ENCODE measurements around the gene PLXNB2. TPM values are rescaled to one million over a fixed set of nuclear protein-coding genes. Genes with fewer than 3 reads are reported as not detected.

The PLXNB2 gene
- total and polyA plus RNA-seq, 12 donors: 12.4 to 431 (median 296) TPM

GRCh38 chr22:50232481-50233151 lies 74.8 kb downstream of the PLXNB2 start:
- no peaks in the 10 kb centered on the region for H3K27me3 ChIP-seq
- H3K36me3 ChIP-seq (replicated peaks in 1 of 2): peaks cover 0 to 33% of the 10 kb centered on the region in 2 donors
- no peaks in the 10 kb centered on the region for H3K4me1 ChIP-seq (replicated peaks in 1 of 2)
- intact Hi-C loops (cut with DNase I): no loop called here
- no peak overlapping the region for H3K27ac ChIP-seq
- no peak overlapping the region for H3K4me3 ChIP-seq
- no peak for TF ChIP-seq POLR2A (IDR thresholded peaks at IDR 0.05)
- TF ChIP-seq CTCF (IDR thresholded peaks at IDR 0.05): no peak
- H3K9me3 ChIP-seq (replicated peaks in 1 of 3): no peaks in the 10 kb centered on the region
- no peak for DNase-seq
- WGBS, 4 donors: 89 to 93% (median 91%) methylated on average over 20 of the region's 20 CpGs

GRCh38 chr22:50229370-50229769 lies 78.1 kb downstream of the PLXNB2 start:
- intact Hi-C loops (cut with DNase I): no loop called here
- no peak overlapping the region for H3K4me3 ChIP-seq
- no peak for TF ChIP-seq POLR2A (IDR thresholded peaks at IDR 0.05)
- no peak for TF ChIP-seq CTCF (IDR thresholded peaks at IDR 0.05)
- peaks cover 0 to 46% of the 10 kb centered on the region in 2 donors for H3K36me3 ChIP-seq (replicated peaks in 1 of 2)
- no peaks in the 10 kb centered on the region for H3K9me3 ChIP-seq (replicated peaks in 1 of 3)
- H3K4me1 ChIP-seq (replicated peaks in 1 of 2): no peaks in the 10 kb centered on the region
- DNase-seq: no peak
- whole genome bisulfite sequencing, 4 donors: 89 to 94% (median 93%) methylated on average over 7 to 16 of the region's 16 CpGs
- H3K27ac ChIP-seq: no peak overlapping the region
- no peaks in the 10 kb centered on the region for H3K27me3 ChIP-seq

- no peaks in the 10 kb centered on the region for H3K27me3 ChIP-seq
- no peak for TF ChIP-seq POLR2A (IDR thresholded peaks at IDR 0.05)
- no peak for TF ChIP-seq CTCF (IDR thresholded peaks at IDR 0.05)
- H3K36me3 ChIP-seq (replicated peaks in 1 of 2): peaks cover 0 to 54% of the 10 kb centered on the region in 2 donors
- no peaks in the 10 kb centered on the region for H3K4me1 ChIP-seq (replicated peaks in 1 of 2)
- WGBS, 4 donors: 88 to 95% (median 92%) methylated on average over 5 to 9 of the region's 9 CpGs
- H3K27ac ChIP-seq: no peak overlapping the region
- intact Hi-C loops (cut with DNase I): no loop called here
- no peaks in the 10 kb centered on the region for H3K9me3 ChIP-seq (replicated peaks in 1 of 3)
- H3K4me3 ChIP-seq: no peak overlapping the region
- DNase-seq: no peak
Measured at GRCh38 chr22:50228366-50228765, 79.1 kb downstream of the PLXNB2 start.

GRCh38 chr22:50227579-50228215 lies 79.7 kb downstream of the PLXNB2 start:
- Histone ChIP-seq H3K36me3 (replicated peaks in 1 of 2) (peaks cover 0 to 54% of the 10 kb centered on the region in 2 donors), H3K4me3 (no peak overlapping the region), H3K27ac (no peak overlapping the region), H3K4me1 (replicated peaks in 1 of 2) (no peaks in the 10 kb centered on the region), H3K9me3 (replicated peaks in 1 of 3) (no peaks in the 10 kb centered on the region), H3K27me3 (no peaks in the 10 kb centered on the region)
- WGBS, 4 donors: 90 to 95% (median 94%) methylated on average over 9 to 25 of the region's 25 CpGs
- no peak for DNase-seq
- TF ChIP-seq CTCF (IDR thresholded peaks at IDR 0.05): no peak
- no peak for TF ChIP-seq POLR2A (IDR thresholded peaks at IDR 0.05)
- intact Hi-C loops (cut with DNase I): no loop called here
